Measurements from ENCODE around the gene C8A. TPM values are rescaled to one million over a fixed set of nuclear protein-coding genes. Genes with fewer than 3 reads are reported as not detected.

The C8A gene
- total RNA-seq, 3 donors from 2014 or later (not counting 1 experiment from before 2014, with no cell fraction given) = not detected

GRCh38 chr1:56934430-56935060 lies 79.9 kb downstream of the C8A start:
- H3K4me1 Mint-ChIP-seq = no peaks in the 10 kb centered on the region
- no peaks in the 10 kb centered on the region for H3K36me3 Mint-ChIP-seq
- no peaks in the 10 kb centered on the region for H3K4me1 ChIP-seq (ENCODE audit: control insufficient read depth, insufficient read depth, low read length)
- no peak overlapping the region for H3K4me3 Mint-ChIP-seq
- no peak overlapping the region for H3K27ac Mint-ChIP-seq
- no peak overlapping the region for H3K4me3 ChIP-seq (ENCODE audit: low read length)
- H3K9me3 Mint-ChIP-seq = peaks cover 0 to 3% of the 10 kb centered on the region in 2 donors
- DNase-seq (no peak), ATAC-seq (no peak)
- TF ChIP-seq CTCF (IDR thresholded peaks at IDR 0.05) = no peak
- H3K27me3 Mint-ChIP-seq (ENCODE audit: low read depth in 2 of 2) = peaks cover 14 to 18% of the 10 kb centered on the region in 2 donors
- H3K9me3 ChIP-seq (ENCODE audit: control insufficient read depth, insufficient read depth, low read length) = no peaks in the 10 kb centered on the region
- intact Hi-C loops (cut with micrococcal nuclease) = no loop called here
- H3K27me3 ChIP-seq (ENCODE audit: control insufficient read depth, insufficient read depth, low read length) = no peaks in the 10 kb centered on the region
- no peak overlapping the region for H3K27ac ChIP-seq (ENCODE audit: low read length)
- WGBS (ENCODE audit: insufficient coverage) = 55% methylated on average over 1 of the region's 1 CpG
- no peaks in the 10 kb centered on the region for H3K36me3 ChIP-seq (ENCODE audit: control insufficient read depth, insufficient read depth, low read length)

- intact Hi-C loops (cut with micrococcal nuclease) = no loop called here
- Histone ChIP-seq H3K9me3 (ENCODE audit: control insufficient read depth, insufficient read depth, low read length) (no peaks in the 10 kb centered on the region), H3K4me1 (ENCODE audit: control insufficient read depth, insufficient read depth, low read length) (no peaks in the 10 kb centered on the region), H3K36me3 (ENCODE audit: control insufficient read depth, insufficient read depth, low read length) (no peaks in the 10 kb centered on the region), H3K4me3 (ENCODE audit: low read length) (no peak overlapping the region), H3K27ac (ENCODE audit: low read length) (no peak overlapping the region), H3K27me3 (ENCODE audit: control insufficient read depth, insufficient read depth, low read length) (no peaks in the 10 kb centered on the region)
- no peaks in the 10 kb centered on the region for H3K36me3 Mint-ChIP-seq
- 96% methylated on average over 2 of the region's 2 CpGs for WGBS (ENCODE audit: insufficient coverage)
- no peak overlapping the region for H3K4me3 Mint-ChIP-seq
- no peak for ATAC-seq
- no peak for TF ChIP-seq CTCF (IDR thresholded peaks at IDR 0.05)
- no peak for DNase-seq
- H3K27me3 Mint-ChIP-seq (ENCODE audit: low read depth in 2 of 2) = peaks cover 9 to 14% of the 10 kb centered on the region in 2 donors
- H3K27ac Mint-ChIP-seq = no peak overlapping the region
- H3K4me1 Mint-ChIP-seq = no peaks in the 10 kb centered on the region
- H3K9me3 Mint-ChIP-seq = no peaks in the 10 kb centered on the region
Measured at GRCh38 chr1:56938646-56939045, 84.0 kb downstream of the C8A start.

- H3K9me3 Mint-ChIP-seq = no peaks in the 10 kb centered on the region
- Histone ChIP-seq H3K4me3 (ENCODE audit: low read length) (no peak overlapping the region), H3K36me3 (ENCODE audit: control insufficient read depth, insufficient read depth, low read length) (no peaks in the 10 kb centered on the region), H3K9me3 (ENCODE audit: control insufficient read depth, insufficient read depth, low read length) (no peaks in the 10 kb centered on the region), H3K4me1 (ENCODE audit: control insufficient read depth, insufficient read depth, low read length) (no peaks in the 10 kb centered on the region), H3K27ac (ENCODE audit: low read length) (no peak overlapping the region), H3K27me3 (ENCODE audit: control insufficient read depth, insufficient read depth, low read length) (no peaks in the 10 kb centered on the region)
- TF ChIP-seq CTCF (IDR thresholded peaks at IDR 0.05) = no peak
- no peak for DNase-seq
- H3K27me3 Mint-ChIP-seq (ENCODE audit: low read depth in 2 of 2) = peaks cover 5 to 14% of the 10 kb centered on the region in 2 donors
- H3K36me3 Mint-ChIP-seq = no peaks in the 10 kb centered on the region
- WGBS (ENCODE audit: insufficient coverage) = 76% methylated on average over 2 of the region's 2 CpGs
- H3K4me1 Mint-ChIP-seq = no peaks in the 10 kb centered on the region
- H3K4me3 Mint-ChIP-seq = no peak overlapping the region
- no peak for ATAC-seq
- H3K27ac Mint-ChIP-seq = no peak overlapping the region
- intact Hi-C loops (cut with micrococcal nuclease) = no loop called here
Measured at GRCh38 chr1:56939209-56939608, 84.6 kb downstream of the C8A start.

DNA sequence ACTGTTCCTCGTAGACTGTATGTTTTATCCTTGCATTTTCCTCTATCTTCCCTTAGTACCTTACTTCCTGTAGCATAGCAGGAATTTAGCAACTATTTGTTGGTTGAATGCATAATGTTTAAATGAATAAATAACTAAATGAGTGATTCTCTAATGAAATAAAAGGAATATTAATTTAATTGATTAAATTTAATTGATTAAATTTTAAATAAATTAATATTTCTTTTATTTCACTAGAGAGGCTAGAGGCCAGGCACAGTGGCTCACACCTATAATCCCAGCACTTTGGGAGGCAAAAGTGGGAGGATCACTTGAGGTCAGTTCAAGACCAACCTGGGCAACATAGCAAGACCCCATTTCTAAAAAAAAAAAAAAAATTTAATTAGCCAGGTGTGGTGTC lies 85.4 kb downstream of the C8A start:
- no CpG with 5 or more reads among the region's 1 CpG for WGBS (ENCODE audit: insufficient coverage)
- ATAC-seq (no peak), DNase-seq (no peak)
- no peaks in the 10 kb centered on the region for H3K4me1 Mint-ChIP-seq
- H3K27me3 ChIP-seq (ENCODE audit: control insufficient read depth, insufficient read depth, low read length) = no peaks in the 10 kb centered on the region
- H3K9me3 ChIP-seq (ENCODE audit: control insufficient read depth, insufficient read depth, low read length) = no peaks in the 10 kb centered on the region
- no peak overlapping the region for H3K4me3 ChIP-seq (ENCODE audit: low read length)
- TF ChIP-seq CTCF (IDR thresholded peaks at IDR 0.05) = no peak
- no peak overlapping the region for H3K4me3 Mint-ChIP-seq
- intact Hi-C loops (cut with micrococcal nuclease) = no loop called here
- no peak overlapping the region for H3K27ac ChIP-seq (ENCODE audit: low read length)
- H3K4me1 ChIP-seq (ENCODE audit: control insufficient read depth, insufficient read depth, low read length) = no peaks in the 10 kb centered on the region
- H3K27me3 Mint-ChIP-seq (ENCODE audit: low read depth in 2 of 2) = peaks cover 5 to 14% of the 10 kb centered on the region in 2 donors
- no peaks in the 10 kb centered on the region for H3K36me3 Mint-ChIP-seq
- no peaks in the 10 kb centered on the region for H3K9me3 Mint-ChIP-seq
- H3K36me3 ChIP-seq (ENCODE audit: control insufficient read depth, insufficient read depth, low read length) = no peaks in the 10 kb centered on the region
- no peak overlapping the region for H3K27ac Mint-ChIP-seq
